Type B pancreatic cell (in vitro differentiated cells): ENCODE data around the gene CREB3L2. TPM values are rescaled to one million over a fixed set of nuclear protein-coding genes. Genes with fewer than 3 reads are reported as not detected.

Experiments
- DNase-seq: peaks from one replicate; pipeline ENCODE4 v3.0.0; 2021; ENCODE audit warnings: mixed read lengths; ENCODE audit not compliant: unreplicated experiment; ENCODE audit errors: extremely low spot score
- H3K27ac Mint-ChIP-seq: 2 replicates; pipeline ENCODE4 v1.8.0; 2021; ENCODE audit warnings: mild to moderate bottlenecking, mixed read lengths
- H3K27me3 Mint-ChIP-seq: 2 replicates; pipeline ENCODE4 v1.8.0; 2021; ENCODE audit warnings: mixed read lengths
- H3K36me3 Mint-ChIP-seq: 2 replicates; pipeline ENCODE4 v1.8.0; 2021; ENCODE audit warnings: mixed read lengths
- H3K4me1 Mint-ChIP-seq: one replicate; pipeline ENCODE4 v1.8.0; 2021; ENCODE audit warnings: mixed read lengths; ENCODE audit not compliant: unreplicated experiment
- H3K4me3 Mint-ChIP-seq: 2 replicates; pipeline ENCODE4 v1.8.0; 2021; ENCODE audit warnings: mild to moderate bottlenecking, mixed read lengths
- H3K9me3 Mint-ChIP-seq: 2 replicates; pipeline ENCODE4 v1.8.0; 2021; ENCODE audit warnings: mixed read lengths
- CTCF ChIP-seq: fragments of 200-600 bp; sonication (generic); conservative IDR thresholded peaks from 2 replicates; pipeline ENCODE4 v1.5.0; 2021; ENCODE audit warnings: antibody characterized with exemption, mild to moderate bottlenecking
- total RNA-seq: library from RNA; stranded (reverse); gene quantifications from 2 replicates; pipeline ENCODE4 v1.2.1, GENCODE V29; 2021; ENCODE audit warnings: low replicate concordance

The CREB3L2 gene
- total RNA-seq, 1 donor from 2014 or later, result 85.8 TPM

GRCh38 chr7:138033241-138033640, 31.4 kb upstream of the CREB3L2 start:
- Mint-ChIP-seq H3K4me1 (no peaks in the 10 kb centered on the region), H3K9me3 (peaks cover 13% of the 10 kb centered on the region), H3K36me3 (peaks cover 4% of the 10 kb centered on the region), H3K27ac (no peak overlapping the region), H3K4me3 (no peak overlapping the region), H3K27me3 (no peaks in the 10 kb centered on the region)
- no peak for TF ChIP-seq CTCF
- no peak for DNase-seq

GRCh38 chr7:138032770-138033169, 30.9 kb upstream of the CREB3L2 start:
- Mint-ChIP-seq H3K4me1 (no peaks in the 10 kb centered on the region), H3K9me3 (peaks cover 13% of the 10 kb centered on the region), H3K4me3 (no peak overlapping the region), H3K27me3 (no peaks in the 10 kb centered on the region), H3K36me3 (peaks cover 4% of the 10 kb centered on the region), H3K27ac (no peak overlapping the region)
- no peak for TF ChIP-seq CTCF
- DNase-seq, result no peak

- H3K9me3 Mint-ChIP-seq, result peaks cover 13% of the 10 kb centered on the region
- peaks cover 4% of the 10 kb centered on the region for H3K36me3 Mint-ChIP-seq
- no peaks in the 10 kb centered on the region for H3K4me1 Mint-ChIP-seq
- H3K27me3 Mint-ChIP-seq, result no peaks in the 10 kb centered on the region
- DNase-seq, result no peak
- no peak for TF ChIP-seq CTCF
- no peak overlapping the region for H3K27ac Mint-ChIP-seq
- H3K4me3 Mint-ChIP-seq, result no peak overlapping the region
Observed at GRCh38 chr7:138032186-138032585, 30.3 kb upstream of the CREB3L2 start.

GRCh38 chr7:138030679-138031351, 28.9 kb upstream of the CREB3L2 start:
- H3K27ac Mint-ChIP-seq, result no peak overlapping the region
- peaks cover 8% of the 10 kb centered on the region for H3K9me3 Mint-ChIP-seq
- TF ChIP-seq CTCF, result no peak
- H3K27me3 Mint-ChIP-seq, result no peaks in the 10 kb centered on the region
- H3K36me3 Mint-ChIP-seq, result no peaks in the 10 kb centered on the region
- no peaks in the 10 kb centered on the region for H3K4me1 Mint-ChIP-seq
- DNase-seq, result no peak
- H3K4me3 Mint-ChIP-seq, result no peak overlapping the region

GRCh38 chr7:138029941-138030340, 28.1 kb upstream of the CREB3L2 start:
- H3K4me1 Mint-ChIP-seq, result no peaks in the 10 kb centered on the region
- H3K9me3 Mint-ChIP-seq, result peaks cover 8% of the 10 kb centered on the region
- no peaks in the 10 kb centered on the region for H3K27me3 Mint-ChIP-seq
- no peaks in the 10 kb centered on the region for H3K36me3 Mint-ChIP-seq
- H3K27ac Mint-ChIP-seq, result no peak overlapping the region
- DNase-seq, result no peak
- no peak for TF ChIP-seq CTCF
- no peak overlapping the region for H3K4me3 Mint-ChIP-seq
